Osteoblast (primary cell): ENCODE results near the gene EPS8. TPM values are rescaled to one million over a fixed set of nuclear protein-coding genes. Genes with fewer than 3 reads are reported as not detected.

Source experiments
- DNase-seq: peaks from one replicate; pipeline ENCODE4 v3.0.0; 2011; ENCODE audit warnings: low spot score, mixed read lengths; ENCODE audit not compliant: insufficient read length; ENCODE audit errors: missing footprints
- H2AFZ ChIP-seq: 2 replicates; pipeline ENCODE4 v1.6.0; 2011; ENCODE audit warnings: mild to moderate bottlenecking, low read length
- H3K27ac ChIP-seq: 2 replicates; pipeline ENCODE4 v1.5.1; 2011; ENCODE audit warnings: mild to moderate bottlenecking, low read depth, low read length, moderate library complexity
- H3K27me3 ChIP-seq: 2 replicates; pipeline ENCODE4 v1.6.0; 2012; ENCODE audit warnings: mild to moderate bottlenecking, control low read depth, inconsistent platforms, low read length, moderate library complexity; ENCODE audit not compliant: insufficient read depth
- H3K36me3 ChIP-seq: 2 replicates; pipeline ENCODE4 v1.5.1; 2011; ENCODE audit warnings: mild to moderate bottlenecking, low read length, control low read depth, moderate library complexity; ENCODE audit not compliant: insufficient read depth
- H3K4me1 ChIP-seq: 2 replicates; pipeline ENCODE4 v1.5.1; 2011; ENCODE audit warnings: mild to moderate bottlenecking, low read length, control low read depth, moderate library complexity; ENCODE audit not compliant: insufficient read depth
- H3K4me2 ChIP-seq: 2 replicates; pipeline ENCODE4 v1.6.0; 2011; ENCODE audit warnings: mild to moderate bottlenecking, low read length; ENCODE audit not compliant: insufficient read depth
- H3K4me3 ChIP-seq: fragments of 200-600 bp; sonication (generic); 3 replicates; pipeline ENCODE4 v1.5.1; 2012; ENCODE audit warnings: mild to moderate bottlenecking, low read length, inconsistent platforms; ENCODE audit not compliant: insufficient read depth
- H3K79me2 ChIP-seq: 2 replicates; pipeline ENCODE4 v1.6.0; 2012; ENCODE audit warnings: mild to moderate bottlenecking, low read length, control low read depth, inconsistent platforms; ENCODE audit not compliant: insufficient read depth
- H3K9me3 ChIP-seq: 2 replicates; pipeline ENCODE4 v1.5.1; 2011; ENCODE audit warnings: low read depth, low read length, control low read depth
- H4K20me1 ChIP-seq: 2 replicates; pipeline ENCODE4 v1.6.0; 2012; ENCODE audit warnings: mild to moderate bottlenecking, low read length, control low read depth; ENCODE audit not compliant: insufficient read depth
- CTCF ChIP-seq: IDR thresholded peaks from 2 replicates; pipeline ENCODE4 v1.5.1; 2011; ENCODE audit warnings: mild to moderate bottlenecking, low read depth, low read length, moderate library complexity; ENCODE audit errors: extremely low read depth
- total RNA-seq: library from RNA; depleted of rRNA; stranded (reverse); fragments of >200 nt; gene quantifications from 2 replicates; pipeline ENCODE4 v1.2.3, GENCODE V29; 2012

The EPS8 gene
- total RNA-seq, 1 donor, result 160 TPM

- Histone ChIP-seq H3K9me3 (no peaks in the 10 kb centered on the region), H3K36me3 (no peaks in the 10 kb centered on the region), H4K20me1 (no peaks in the 10 kb centered on the region), H3K27me3 (no peaks in the 10 kb centered on the region), H3K27ac (no peak overlapping the region), H3K4me2 (no peak overlapping the region), H3K79me2 (no peaks in the 10 kb centered on the region), H3K4me3 (no peak overlapping the region), H2AFZ (no peak overlapping the region), H3K4me1 (peaks cover 34% of the 10 kb centered on the region)
- no peak for TF ChIP-seq CTCF
- DNase-seq, result no peak
Observed at GRCh38 chr12:15797818-15798217, 8.6 kb upstream of the EPS8 start.

- Histone ChIP-seq H3K4me3 (no peak overlapping the region), H3K9me3 (no peaks in the 10 kb centered on the region), H4K20me1 (no peaks in the 10 kb centered on the region), H3K27ac (no peak overlapping the region), H3K4me1 (peaks cover 34% of the 10 kb centered on the region), H3K79me2 (no peaks in the 10 kb centered on the region), H3K36me3 (no peaks in the 10 kb centered on the region), H3K27me3 (no peaks in the 10 kb centered on the region), H3K4me2 (no peak overlapping the region), H2AFZ (no peak overlapping the region)
- no peak for TF ChIP-seq CTCF
- DNase-seq, result peak; percentile 81
Observed at GRCh38 chr12:15796493-15797141, 7.4 kb upstream of the EPS8 start.

- Histone ChIP-seq H2AFZ (no peak overlapping the region), H3K27me3 (no peaks in the 10 kb centered on the region), H3K9me3 (no peaks in the 10 kb centered on the region), H4K20me1 (no peaks in the 10 kb centered on the region), H3K79me2 (peaks cover 4% of the 10 kb centered on the region), H3K36me3 (no peaks in the 10 kb centered on the region), H3K4me3 (no peak overlapping the region), H3K4me1 (peaks cover 32% of the 10 kb centered on the region), H3K4me2 (no peak overlapping the region), H3K27ac (no peak overlapping the region)
- no peak for TF ChIP-seq CTCF
- DNase-seq, result no peak
Observed at GRCh38 chr12:15794836-15795235, 5.6 kb upstream of the EPS8 start.

- no peaks in the 10 kb centered on the region for H3K9me3 ChIP-seq
- peaks cover 29% of the 10 kb centered on the region for H3K4me1 ChIP-seq
- H3K36me3 ChIP-seq, result no peaks in the 10 kb centered on the region
- H3K79me2 ChIP-seq, result peaks cover 8% of the 10 kb centered on the region
- H3K4me2 ChIP-seq, result no peak overlapping the region
- no peaks in the 10 kb centered on the region for H3K27me3 ChIP-seq
- H4K20me1 ChIP-seq, result no peaks in the 10 kb centered on the region
- TF ChIP-seq CTCF, result no peak
- no peak overlapping the region for H2AFZ ChIP-seq
- H3K27ac ChIP-seq, result no peak overlapping the region
- DNase-seq, result no peak
- H3K4me3 ChIP-seq, result no peak overlapping the region
Observed at GRCh38 chr12:15794196-15794595, 5.0 kb upstream of the EPS8 start.
